HS-27A (cell line): ENCODE results near the gene EDN2.

Experiments used
- DNase-seq: peaks from one replicate; pipeline ENCODE4 v3.0.0-alpha.2; 2012; ENCODE audit warnings: low read depth, missing footprints

EDN2 gene

GRCh38 chr1:41498804-41499203, 14.3 kb upstream of the EDN2 start:
- DNase-seq: peak; percentile 94

- no peak for DNase-seq
Measured at GRCh38 chr1:41498391-41498790, 13.9 kb upstream of the EDN2 start.

- no peak for DNase-seq
Measured at GRCh38 chr1:41497461-41498030, 13.1 kb upstream of the EDN2 start.

GRCh38 chr1:41497056-41497440, 12.6 kb upstream of the EDN2 start:
- no peak for DNase-seq

- peak; percentile 83 for DNase-seq
Measured at GRCh38 chr1:41496080-41497055, 11.9 kb upstream of the EDN2 start.

- no peak for DNase-seq
Measured at GRCh38 chr1:41495210-41495948, 10.9 kb upstream of the EDN2 start.

- DNase-seq: no peak
Measured at GRCh38 chr1:41494351-41495209, 10.1 kb upstream of the EDN2 start.

GRCh38 chr1:41493626-41494350, 9.3 kb upstream of the EDN2 start:
- DNase-seq: no peak

- DNase-seq: peak; percentile 96
Measured at GRCh38 chr1:41493117-41493536, 8.6 kb upstream of the EDN2 start.

GRCh38 chr1:41492341-41492848, 7.9 kb upstream of the EDN2 start:
- no peak for DNase-seq

GRCh38 chr1:41490911-41491310, 6.4 kb upstream of the EDN2 start:
- DNase-seq: no peak

- DNase-seq: no peak
Measured at GRCh38 chr1:41489561-41489960, 5.1 kb upstream of the EDN2 start.

- no peak for DNase-seq
Measured at GRCh38 chr1:41488040-41488951, 3.8 kb upstream of the EDN2 start.

- DNase-seq: no peak
Measured at GRCh38 chr1:41487126-41488039, 2.9 kb upstream of the EDN2 start.

GRCh38 chr1:41486371-41487125, 2.1 kb upstream of the EDN2 start:
- DNase-seq: no peak

GRCh38 chr1:41486053-41486370, 1.5 kb upstream of the EDN2 start:
- DNase-seq: no peak

GRCh38 chr1:41485605-41486004, 1.1 kb upstream of the EDN2 start:
- no peak for DNase-seq

- DNase-seq: no peak
Measured at GRCh38 chr1:41483960-41484401, 502 bp downstream of the EDN2 start.
